ENCODE results near the gene GAB3.

GAB3 gene

DNA sequence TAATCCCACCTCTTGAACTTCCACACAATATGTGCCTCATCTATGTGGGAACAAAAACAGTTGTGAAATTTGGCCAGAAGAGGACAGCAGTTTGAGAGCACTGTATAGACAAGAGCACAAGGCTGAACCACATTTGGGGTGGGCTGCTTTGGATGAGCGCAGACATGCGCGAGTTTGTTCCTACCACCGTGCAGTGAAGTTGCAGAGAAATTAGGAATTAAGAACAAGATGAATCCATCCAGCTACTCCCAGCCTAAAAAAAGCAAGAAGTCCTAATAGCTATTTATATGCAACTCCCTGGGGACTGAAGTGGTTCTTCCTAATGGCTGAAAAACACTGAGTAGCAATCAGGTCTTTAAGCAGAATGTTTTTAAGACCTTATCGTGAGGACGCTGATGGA lies 1.0 kb downstream of the GAB3 start:
- DNase-seq = no peak

DNA sequence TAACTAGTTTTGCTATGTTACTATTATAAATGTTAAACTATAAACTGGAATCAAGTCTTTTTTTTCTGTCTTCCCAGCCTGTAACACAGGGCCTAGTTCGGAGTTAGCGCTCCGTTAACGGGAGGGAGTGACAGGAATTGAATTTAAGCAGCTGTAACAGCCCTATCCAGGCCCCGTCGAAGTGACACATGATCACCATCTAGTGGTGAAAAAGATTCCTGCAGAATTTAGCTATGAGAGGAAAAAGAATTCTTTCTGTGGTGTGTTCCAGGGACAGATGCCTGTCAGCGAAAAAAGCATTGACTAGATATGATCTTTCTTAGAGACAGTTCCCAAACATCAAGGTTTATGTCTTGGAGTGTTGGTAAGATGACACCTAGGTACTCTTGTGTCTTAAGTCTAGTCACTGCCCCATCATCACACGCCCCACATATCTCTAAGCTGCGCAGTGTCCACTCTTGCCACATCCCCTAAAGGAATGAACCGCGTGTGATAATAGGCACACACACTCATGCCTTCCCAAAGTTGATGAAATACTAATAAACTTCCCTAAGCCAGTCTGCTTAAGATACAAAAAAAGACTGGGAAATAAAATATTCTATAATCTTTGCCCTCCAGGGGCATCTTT lies 2.1 kb downstream of the GAB3 start:
- peak; percentile 70 for DNase-seq

DNA sequence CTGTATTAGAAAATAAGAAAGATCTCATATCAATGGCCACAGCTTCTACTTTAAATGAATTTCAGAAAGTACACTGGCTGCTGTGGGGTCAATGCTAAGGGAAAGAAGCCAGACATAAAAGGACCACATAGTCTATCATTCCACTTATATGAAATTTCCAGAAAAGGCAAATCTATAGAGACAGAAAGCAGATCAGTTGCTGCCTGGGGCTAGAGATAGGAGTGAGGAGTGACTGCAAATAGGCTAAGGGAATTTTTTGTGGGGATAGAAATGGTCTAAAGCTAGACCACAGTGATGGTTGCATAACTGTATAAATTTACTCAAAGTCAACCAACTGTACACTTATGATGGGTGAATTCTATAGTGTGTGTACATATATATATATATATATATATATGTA lies 8.3 kb downstream of the GAB3 start:
- DNase-seq = no peak

DNA sequence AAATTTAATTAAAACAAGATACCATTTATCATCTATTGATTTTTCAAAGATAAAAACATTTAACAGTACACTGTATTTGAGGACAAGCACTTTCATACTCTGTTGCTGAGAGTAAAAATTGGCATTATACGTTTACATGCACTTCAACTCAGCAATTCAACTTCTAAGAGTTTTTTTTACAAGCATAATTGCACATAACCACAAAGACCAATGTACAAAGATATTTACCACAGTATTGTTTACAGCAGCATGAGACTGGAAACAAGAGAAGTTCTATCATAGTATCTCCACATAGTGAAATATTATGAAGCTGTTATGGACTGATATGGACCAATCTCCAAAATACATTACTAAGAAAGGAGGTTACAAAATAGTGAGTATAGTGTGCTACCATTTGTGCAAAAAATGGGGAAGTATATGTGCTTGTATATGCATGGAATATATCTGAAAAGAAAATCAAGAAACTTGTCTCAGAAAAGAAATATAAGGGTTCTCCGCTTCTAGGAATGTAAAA lies 10.9 kb downstream of the GAB3 start:
- no peak for DNase-seq

DNA sequence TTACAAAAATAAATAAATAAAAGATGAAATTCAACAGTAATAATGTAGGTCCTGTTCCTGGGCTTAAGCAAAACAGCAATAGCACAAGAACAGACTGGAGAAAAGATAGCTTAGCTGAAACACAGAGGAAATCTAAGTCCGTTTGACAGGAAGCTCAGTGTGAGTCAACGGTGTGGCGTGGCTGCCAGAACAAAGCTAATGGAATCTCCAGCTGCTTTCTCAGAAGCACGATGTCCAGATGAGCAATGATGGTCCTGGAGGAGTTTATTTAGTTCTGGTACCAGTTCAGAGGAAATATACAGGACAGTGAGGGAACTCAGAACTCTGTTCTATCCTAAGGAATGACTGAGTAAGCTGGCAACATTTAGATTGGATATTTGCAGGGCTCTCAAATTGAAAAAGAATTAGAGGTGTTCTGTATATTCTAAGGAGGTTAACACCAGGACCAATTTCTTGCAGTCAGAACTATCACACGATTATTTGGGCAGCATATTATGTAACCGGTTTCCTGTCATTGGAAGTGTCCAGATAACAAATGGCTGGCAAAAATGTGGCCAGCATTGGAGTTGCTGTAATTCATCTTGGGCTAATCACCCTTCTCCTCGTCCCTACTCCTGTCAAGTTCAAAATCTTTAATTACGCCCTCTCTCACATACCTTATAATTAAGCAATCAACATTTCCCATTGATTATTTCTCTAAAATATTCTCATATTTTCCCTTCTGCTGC lies 12.7 kb downstream of the GAB3 start:
- DNase-seq = peak; percentile 69

DNA sequence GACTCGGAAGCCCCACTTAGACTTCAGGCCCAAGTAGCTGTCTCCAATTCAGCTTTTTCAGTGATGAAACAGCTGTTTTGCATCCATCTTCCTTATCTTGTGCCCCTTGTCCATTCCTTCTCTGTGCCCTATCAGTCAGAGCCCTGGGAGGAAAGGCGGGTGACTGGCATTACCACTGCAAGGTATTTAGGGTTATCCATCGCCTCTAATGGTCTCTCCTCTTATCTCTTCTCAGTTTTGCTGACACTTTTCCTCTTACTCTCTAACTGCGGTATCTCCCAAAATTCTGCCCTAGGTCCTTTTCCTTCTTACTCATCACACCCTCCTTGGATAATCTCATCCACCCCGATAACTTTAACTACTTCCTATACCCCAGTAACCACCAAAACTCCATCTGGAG lies 13.7 kb downstream of the GAB3 start:
- DNase-seq = no peak

DNA sequence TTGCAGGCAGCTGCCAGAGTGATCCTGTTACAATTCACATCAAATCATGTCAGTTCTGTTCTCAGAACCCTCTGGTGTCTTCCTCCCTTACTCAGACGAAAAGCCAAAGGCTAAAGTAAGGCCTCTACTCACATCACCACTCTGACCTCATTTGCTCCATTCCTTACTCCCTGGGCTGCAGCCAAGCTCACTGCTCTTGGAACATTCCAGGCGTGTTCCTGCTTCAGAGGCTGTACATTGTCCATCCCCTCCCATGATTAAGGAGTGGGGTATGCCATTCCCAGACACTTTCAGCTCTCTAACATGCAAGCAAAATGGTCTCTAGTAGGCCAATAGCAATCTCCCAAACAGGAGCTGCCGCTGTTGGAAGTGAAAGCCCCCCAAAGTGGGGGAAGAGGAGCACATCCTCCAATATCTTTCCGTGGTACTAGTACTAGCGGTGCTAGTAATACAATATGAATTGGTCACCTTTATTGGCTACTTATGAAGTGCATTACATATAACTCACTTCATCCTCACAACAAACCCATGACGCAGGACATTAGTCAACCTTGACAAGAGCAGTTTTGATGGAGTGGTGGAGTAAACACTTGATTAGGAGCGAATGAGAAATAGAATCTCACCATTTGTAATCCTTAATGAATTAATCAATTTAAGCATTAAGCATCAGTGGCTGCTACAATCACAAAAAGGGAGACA lies 15.0 kb downstream of the GAB3 start:
- DNase-seq = no peak

DNA sequence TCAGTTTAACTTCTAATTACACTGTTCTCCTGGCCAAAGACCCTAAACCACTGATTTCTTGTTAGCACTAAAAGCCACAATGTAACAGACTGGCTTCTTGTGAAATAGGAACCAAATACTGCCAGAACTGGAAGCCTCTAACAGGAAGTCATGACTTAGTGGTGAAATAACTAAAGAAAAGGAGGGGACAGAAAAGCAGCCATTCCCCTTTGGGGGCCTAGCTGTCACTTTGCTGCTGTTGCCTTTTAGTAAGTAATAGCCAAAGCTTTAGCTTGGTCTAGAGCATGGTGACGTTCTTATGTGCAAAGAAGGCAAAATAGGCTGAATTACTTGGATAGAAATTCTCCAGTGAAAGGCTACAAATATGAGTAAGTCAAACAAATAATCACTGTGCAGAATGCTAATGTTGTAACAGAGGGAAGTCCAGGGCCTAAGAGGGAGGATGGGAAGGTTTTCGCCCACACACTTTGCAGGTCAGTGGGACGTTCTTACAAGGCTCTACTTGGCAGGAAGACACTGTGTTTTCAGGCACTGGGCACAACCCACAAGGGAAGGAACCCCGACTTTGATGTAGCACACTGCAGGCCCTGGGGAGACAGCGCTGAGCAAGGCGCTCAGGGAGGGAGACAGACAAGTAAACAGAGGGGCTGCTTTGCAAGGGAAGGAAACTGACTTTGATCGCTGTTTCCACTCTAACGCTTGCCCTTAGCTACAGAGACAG lies 16.7 kb downstream of the GAB3 start:
- DNase-seq = peak; percentile 70

DNA sequence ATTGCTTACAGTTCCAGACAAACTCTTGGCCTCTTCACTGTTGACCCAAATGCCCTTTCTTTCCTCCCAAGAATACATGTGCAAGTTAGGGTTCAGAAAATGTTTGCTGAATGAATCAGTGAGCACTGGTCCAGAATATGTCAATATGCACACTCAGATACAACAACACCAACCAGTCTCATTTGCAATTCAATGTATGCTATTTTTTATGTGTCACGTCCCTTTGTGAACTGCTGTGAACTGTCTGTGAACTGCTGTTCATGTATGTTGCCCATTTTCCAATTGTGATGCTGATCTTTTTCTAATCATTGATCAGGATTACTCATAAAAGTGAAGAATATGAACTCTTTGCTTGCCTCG lies 17.8 kb downstream of the GAB3 start:
- no peak for DNase-seq

DNA sequence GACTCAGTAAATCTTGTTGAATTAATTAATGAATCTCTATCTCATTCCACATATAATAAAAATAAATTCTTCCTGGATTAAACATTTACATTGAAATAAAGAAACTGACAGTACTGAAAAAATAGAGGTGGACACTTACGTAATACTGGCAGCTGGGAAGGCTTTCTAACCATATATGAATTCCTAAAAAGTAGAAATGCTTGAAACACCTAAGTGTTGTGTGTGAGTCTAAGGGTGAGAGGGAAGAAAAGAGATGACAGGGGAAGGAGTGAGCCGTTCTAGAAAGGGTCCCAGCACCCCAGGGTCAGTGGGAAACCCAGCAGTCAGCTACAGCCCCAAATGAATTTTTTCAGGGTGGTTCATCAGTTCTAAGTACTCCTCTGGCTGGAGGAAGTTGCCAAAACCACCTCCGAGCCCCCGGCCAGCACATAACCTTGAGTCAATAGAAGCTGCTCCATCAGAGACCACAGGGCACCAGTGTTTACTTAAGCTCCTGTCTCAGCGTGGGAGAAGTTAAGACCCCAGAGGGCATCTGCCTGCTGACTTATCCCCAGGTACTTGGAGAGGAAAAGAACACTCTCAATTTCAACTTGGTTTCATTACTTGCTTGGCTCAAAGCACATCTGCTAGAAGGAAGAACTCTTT lies 18.3 kb downstream of the GAB3 start:
- DNase-seq = no peak

DNA sequence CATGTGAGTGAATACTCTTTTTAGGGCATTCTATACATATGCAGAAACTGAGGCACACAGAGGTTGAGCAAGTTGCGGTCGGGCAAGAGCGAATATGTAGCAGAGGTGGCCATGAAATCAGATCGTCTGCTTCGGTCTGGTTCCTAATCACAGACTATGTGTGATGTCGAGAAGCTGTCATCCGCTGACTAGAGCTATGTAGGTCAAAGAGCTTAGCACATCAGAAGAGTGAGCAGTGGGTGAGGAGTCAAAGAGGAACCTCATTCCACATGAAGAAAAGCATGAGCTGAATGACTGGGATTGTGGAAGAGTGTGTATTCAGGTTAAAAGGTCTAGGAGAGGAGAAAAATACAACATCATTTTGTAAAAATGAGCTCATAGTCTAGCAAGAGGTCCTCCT lies 19.0 kb downstream of the GAB3 start:
- no peak for DNase-seq

DNA sequence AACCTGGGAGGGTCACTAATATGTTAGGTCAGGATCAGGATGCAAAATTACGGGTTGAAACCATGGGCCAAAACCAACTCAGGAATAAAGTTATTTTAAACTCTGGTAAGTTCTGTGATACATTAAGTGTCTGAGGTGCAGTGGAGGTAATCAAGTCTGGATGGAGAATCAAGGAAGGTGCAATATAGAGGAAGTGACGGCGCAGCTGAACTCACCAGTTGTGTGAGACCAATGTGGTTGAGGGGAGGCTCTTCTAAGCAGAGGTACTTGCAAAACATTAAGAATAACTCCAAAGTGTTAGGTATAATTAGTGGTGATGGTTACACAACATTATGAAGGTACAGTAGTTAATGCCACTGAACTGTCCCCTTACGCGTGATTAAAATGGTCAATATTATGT lies 19.7 kb downstream of the GAB3 start:
- DNase-seq = no peak

DNA sequence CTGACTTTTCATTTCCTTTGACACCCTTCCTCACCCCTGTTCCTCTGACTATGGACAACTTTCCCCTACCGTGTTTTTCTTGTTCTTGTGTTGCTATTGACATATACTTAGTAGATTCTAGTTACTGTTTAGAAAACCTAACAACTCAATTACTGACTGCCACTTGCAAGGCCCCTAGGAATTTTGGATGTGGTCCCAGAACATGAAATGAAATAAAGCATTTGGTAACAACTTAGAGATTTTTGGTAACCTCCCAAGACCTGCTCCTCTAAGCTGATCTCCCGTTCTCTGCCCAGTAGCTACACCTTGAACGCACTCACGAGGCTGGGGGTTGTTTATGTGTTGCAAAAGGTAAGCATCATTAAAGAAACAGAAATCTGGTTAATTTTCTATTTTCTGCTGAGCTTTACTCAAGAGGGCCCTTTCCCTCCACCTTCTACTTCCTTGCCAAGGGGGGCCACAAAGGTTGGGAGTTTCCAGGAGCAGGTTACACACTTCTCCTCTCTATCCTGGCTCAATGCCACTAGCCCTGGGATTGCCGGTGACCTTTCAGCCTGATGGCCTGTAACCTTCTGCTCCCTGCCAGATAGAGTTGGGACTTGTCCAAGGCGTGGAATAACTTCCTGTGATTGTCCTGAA lies 20.5 kb downstream of the GAB3 start:
- DNase-seq = no peak

DNA sequence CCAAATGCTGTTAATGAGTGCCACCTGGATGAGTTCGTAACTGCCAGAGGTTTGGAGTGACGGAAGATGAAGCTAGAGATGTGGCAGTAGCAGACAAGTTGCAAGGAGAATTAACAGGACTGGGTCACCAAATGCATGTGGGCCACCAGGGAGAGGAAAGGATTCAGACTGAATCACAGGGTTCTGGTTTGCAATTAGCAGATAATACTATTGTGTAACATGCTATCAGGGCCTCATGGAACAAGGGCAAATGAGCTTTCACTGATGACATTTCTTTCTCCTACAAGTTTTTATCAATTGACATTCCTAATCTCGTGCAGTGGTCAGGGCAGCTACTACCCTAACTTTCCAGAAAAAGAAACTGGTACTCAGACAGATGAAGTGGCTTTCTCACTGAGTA lies 21.4 kb downstream of the GAB3 start:
- DNase-seq = no peak

DNA sequence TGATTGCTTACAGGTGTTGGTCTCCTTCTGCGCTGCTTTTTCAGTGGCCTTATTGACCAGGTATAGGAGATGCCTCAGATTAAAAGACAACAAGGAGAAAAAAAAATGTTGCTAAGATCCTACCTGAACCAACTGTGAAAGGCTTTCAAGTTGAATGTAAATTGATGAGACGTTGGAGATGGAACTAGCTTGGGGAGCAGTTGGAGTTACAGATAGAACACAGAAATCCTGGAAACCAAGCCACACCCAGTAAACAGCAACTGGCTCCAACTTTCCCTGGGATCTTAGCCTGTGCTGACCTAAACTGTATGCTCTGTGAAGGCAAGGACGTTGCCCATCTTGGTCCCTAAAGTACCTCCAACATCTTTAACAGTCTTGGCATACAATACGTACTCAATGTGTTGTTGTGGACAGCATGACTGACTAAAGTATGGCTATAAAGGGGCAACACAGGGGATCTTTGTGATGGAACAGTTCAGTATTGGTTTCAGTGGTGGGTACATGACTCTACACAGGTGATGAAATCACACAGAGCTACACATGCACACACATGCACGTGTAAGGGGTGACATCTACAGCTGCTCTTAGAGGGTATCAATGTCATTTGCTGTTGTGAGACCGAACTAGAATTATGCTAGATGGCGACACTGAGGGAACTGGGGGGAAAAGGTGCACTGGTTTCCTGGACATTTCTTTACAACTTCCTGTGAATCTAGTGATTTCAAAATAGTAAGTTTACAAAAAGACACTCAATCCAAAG lies 22.3 kb downstream of the GAB3 start:
- no peak for DNase-seq

DNA sequence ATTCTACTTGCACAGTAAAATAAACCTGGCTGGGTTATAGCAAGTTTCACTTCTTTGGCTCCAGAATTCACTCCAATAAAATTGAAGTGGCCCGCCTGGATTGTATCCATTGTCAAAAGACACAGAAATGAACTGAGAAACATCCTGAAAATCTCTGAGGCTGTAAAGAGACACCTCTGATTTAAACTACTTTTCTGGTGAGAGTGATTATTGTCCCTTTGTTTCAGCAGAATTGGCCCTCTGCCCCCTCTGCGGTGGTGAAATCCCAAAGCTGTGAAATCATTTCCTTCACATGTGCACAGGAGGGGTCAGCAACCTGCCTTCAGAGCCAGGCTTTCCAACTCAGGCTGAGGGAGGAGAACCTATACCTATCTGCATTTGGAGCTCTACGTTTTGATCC lies 23.0 kb downstream of the GAB3 start:
- DNase-seq = no peak

DNA sequence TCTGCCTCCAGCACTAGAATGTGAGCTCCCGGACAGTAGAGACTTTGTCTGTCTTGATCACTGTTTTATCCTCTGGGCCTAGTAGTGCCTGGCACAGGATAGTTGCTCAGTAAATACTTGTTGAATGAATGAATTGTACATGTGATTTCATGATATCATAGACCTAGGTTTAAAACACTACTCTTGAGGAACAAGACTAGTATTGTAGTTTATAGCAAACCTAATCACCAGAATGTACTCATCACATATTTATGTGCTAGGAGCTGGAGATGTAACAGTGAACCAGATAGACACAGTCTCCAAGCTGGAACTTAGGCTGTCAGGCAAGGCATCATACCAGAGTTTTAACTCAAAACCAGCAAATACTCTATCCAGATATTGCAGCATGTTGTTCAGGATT lies 23.5 kb downstream of the GAB3 start:
- DNase-seq = no peak

DNA sequence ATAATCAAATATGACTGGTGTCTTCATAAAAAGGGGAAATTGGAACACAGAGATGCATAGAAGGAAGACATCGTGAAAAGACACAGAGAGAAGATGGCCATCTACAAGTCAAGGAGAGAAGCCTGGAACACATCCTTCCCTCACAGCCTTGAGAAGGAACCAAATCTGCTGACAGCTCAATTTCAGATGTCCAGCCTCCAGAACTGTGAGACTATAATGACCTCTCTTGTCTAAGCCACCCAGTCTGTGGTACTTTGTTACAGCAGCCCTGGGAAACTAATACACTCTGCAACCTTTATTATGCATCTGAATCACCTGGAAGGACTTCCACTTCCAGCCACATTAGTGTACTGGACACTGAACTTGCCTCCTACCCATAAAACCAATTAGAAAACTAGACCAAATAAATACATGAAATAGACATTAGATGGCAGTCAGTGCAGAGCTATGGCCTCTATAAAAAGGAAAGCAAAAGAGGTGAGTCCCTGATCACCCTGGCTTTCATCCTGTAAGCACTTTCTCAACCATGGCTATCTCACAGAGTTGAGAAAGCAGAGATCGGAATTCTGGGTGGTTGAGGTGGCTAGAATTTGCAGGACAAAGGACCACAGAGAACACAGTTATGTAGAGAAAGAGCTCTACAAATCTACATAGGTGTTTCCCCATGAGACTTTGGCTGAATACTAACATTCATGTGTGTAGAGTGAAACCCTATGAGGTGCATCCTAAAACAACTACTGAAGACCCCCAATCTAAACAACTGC lies 25.7 kb downstream of the GAB3 start:
- no peak for DNase-seq

DNA sequence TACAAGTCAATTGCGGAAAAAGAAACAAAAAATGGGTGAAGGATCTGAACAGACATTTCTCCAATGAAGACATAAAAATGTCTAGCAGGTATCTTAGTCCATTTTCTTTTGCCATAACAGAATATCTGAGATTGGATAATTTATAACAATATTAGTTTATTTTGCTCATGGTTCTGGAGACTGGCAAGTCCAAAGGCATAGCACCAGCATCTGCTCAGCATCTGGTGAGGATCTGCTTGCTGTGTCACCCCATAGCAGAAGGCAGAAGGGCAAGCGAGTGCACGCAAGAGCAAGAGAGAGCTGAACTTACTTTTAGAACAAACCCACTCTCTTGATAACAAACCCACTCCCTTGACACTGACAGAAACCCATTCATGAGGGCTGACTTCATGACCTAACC lies 29.7 kb downstream of the GAB3 start:
- DNase-seq = no peak

DNA sequence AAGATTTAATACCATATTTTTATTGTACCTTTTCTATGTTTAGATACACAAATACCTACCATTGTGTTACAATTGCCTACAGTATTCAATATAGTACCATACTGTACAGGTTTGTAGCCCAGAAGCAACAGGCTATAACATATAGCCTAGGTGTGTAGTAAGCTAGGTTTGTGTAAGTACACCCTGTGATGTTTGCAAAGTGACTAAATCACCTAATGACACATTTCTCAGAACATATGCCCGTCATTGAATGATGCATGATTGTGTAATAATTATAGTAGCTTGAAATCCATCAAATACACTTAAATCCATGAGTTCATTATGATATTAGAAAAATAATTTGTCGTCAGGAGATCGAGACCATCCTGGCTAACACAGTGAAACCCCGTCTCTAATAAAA lies 30.8 kb downstream of the GAB3 start:
- no peak for DNase-seq

DNA sequence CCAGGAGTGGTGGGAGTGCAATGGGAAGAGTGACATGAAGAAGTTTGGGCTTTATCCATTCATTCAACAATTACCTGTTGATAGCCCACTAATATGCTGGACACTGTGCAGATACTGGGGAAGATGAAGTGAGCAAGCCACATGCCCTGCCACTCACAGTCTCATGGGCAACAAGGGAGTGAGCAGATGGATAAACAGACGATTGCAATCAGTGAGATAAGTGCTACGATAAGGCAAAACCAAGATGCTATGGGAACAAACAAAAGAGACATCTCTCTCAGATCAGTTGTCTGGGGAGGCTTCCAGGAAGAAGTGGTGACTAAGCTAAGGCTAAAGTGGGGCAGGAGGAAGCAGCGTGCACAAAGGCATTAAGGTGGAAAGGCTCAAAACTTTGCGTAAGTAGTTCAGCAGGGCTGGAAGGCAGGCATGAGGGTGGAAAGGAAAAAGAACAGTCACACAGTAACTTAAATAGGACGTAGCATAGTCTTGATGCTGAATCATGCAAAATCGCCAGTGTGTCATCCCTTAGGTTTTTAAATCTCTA lies 31.7 kb downstream of the GAB3 start:
- peak; percentile 77 for DNase-seq

Data from activated effector memory CD4-positive, alpha-beta T cell treated with anti-CD3 and anti-CD28 coated beads, Interleukin-2, amount 50 U/mL, for 16 hours (primary cell).